GM19438 (cell line): ENCODE measurements around the gene LTBP2.

Source experiments
- ATAC-seq: cut with Tn5 transposase; IDR thresholded peaks from one replicate; pipeline ENCODE4 v1.9.1; 2021; ENCODE audit warnings: low read depth; ENCODE audit not compliant: unreplicated experiment

LTBP2 gene

GRCh38 chr14:74533576-74533975 is 78.5 kb downstream of the LTBP2 start:
- no peak for ATAC-seq

DNA sequence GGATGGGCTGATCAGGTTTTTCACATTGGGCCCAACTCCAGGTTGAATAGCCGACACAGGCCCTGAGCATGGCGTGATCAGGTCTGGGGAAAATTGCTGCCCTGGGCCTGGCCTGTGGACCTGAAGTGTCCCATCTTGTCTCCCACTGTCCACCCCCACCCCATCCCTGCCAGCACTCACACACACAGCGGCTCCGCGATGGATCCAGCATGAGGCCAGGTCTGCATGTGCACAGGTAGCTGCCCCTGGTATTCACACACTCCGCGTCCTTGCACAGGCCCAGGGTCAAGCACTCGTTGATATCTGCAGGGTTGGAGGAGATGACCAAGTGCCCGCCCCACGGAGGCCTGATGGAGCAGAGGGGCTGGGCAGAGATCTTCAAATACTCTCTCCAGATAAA is 79.8 kb downstream of the LTBP2 start:
- ATAC-seq: no peak

- ATAC-seq: no peak
Measured at GRCh38 chr14:74531467-74531866, 80.6 kb downstream of the LTBP2 start.

- ATAC-seq: no peak
Measured at GRCh38 chr14:74531006-74531405, 81.0 kb downstream of the LTBP2 start.

GRCh38 chr14:74528886-74529285 is 83.2 kb downstream of the LTBP2 start:
- ATAC-seq: no peak

DNA sequence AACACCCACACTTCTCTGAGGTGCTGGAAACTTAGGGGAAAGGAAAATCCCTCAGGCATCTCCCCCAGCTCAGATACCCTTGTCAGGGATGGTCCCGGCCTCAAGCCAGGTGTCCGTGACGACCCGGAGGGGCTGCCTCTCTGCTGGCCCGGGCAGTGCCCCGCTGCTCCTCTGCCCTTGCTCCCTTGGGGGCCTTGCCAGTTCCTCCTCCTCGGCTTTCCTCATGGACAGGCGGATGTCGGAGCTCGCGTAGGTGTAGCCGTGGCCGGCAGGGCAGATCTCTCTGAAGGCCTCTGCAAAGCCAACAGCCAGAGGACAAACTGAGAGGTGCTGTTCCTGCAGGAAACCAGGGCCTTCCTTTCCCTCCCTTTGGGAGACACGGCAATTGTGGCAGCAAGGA is 83.6 kb downstream of the LTBP2 start:
- no peak for ATAC-seq

- ATAC-seq: no peak
Measured at GRCh38 chr14:74527736-74528280, 84.2 kb downstream of the LTBP2 start.

DNA sequence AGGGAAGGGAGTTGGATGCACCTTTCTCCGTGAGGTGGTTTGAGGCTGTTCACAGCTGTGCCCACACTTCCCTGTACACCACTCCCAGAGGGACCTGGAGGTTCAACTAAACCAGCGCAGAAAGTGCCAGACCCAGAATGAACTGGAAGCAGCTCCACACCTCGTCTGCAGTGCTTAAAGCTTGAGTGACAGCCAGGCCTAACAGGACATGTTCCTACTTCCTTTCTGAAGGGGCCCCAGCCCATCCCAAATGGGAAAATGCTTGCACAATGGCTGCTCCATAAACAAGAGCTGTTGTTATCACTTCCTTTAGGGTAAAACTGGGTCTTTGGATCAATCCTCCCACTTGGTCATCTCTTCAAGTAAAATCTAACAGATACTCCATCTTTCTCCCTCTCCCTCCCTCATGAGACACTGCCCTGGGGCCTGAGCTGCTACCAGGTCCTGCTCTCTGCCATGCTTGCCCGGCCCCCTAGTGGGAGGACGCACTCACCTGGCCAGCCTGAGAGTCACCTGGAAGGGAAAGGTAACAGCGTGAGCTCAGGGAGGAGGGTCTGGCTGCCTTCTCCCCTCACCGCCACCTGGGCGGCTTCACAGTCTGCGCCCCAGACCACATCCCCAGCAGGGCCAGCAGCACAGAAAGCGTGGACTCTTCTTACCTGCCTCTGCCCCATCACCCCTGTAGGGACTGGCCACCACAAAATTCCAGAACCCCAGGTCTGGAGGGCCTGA is 85.0 kb downstream of the LTBP2 start:
- no peak for ATAC-seq

DNA sequence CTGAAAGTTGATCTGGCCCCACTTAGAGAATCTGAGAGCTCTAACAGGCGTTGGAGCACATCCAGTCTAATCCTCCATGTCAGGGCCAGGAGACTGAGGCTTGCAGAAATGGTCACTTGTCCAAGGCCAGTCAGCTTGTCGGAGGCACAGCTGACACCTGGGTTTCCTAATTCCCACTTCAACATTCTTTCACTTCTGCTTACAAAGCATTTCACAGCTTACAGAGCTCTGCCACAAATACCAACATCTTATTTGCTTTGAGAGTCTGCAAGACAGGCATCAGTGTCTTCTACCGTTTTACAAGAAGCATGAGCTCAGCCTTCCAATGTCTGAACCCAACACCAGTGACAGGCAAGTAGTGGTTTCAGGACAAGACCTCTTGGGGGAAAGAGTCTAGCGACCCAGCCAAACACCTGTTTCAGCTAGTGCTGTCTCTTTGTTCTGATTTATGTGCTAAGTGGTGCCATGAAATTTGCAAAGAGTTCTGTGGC is 86.6 kb downstream of the LTBP2 start:
- no peak for ATAC-seq

DNA sequence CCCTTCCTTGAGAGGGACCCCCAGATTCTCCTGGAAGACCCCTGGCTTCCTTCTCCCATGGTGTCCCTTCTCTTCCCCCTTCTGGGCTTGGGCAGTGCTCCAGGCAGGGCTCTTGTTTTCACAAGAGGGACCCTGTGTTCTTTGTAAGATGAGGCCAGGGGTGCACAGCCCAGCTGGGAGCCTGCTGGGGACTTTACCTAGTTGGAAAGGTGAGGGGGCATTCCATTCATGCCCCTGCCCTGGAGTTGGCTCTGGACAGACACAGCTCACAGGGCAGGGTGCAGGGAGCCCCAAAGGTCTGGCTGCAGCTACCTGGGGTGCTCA is 87.3 kb downstream of the LTBP2 start:
- no peak for ATAC-seq

- ATAC-seq: no peak
Measured at GRCh38 chr14:74524076-74524811, 87.8 kb downstream of the LTBP2 start.

GRCh38 chr14:74522740-74523139 is 89.3 kb downstream of the LTBP2 start:
- ATAC-seq: no peak

DNA sequence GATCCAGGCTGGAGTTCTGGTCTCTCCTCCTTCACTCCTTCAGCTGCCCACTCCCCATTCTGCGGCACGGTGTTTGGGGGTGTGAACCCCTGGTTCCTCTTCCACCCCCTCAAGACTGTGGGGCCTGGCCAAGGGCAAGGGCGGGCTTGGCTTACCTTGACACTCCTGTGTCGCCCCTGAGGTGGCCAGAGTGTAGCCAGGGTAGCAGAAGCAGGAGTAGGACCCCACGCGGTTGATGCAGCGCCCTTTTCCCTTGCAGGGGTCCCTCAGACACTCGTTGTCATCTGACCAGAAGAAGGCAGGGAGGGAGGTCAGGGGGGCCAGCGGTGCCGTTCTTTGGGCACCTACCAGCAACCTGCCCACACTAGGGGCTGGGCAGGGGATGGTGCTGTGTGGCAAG is 90.3 kb downstream of the LTBP2 start:
- ATAC-seq: no peak

DNA sequence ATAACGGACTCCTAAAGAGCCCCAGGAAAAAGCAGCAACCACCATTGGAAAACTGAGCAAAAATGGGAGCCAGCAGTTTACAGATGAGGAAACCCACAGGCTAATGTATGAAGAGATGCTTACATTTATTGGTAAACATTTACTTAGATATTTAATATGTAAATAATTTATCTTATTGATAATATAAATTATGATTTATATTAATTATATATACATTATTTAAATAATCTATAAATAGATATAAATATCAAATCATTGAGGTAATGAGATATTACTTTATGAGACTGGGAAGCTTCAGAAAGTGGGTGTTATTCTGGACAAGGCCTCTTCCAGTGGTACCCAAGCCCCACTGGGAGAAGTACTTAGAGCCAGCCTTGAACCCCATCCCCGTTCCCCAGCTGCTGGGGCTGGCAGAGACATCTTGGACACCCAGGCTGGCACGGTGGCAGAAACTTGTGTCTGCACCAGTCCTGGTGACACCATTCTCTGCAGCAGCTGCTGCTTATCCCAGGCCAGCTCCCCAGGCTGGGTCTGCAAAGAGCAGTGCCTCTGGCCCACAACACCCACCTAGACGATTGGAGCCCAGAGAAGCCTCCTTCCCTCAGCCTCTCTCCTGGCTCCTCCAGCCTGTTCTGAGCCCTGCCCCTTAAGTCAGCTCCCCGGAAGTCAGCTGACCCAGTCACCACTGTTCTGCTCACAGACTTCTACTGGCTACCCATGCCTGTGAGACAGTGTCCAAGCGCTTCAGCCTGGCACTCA is 92.5 kb downstream of the LTBP2 start:
- ATAC-seq: no peak

DNA sequence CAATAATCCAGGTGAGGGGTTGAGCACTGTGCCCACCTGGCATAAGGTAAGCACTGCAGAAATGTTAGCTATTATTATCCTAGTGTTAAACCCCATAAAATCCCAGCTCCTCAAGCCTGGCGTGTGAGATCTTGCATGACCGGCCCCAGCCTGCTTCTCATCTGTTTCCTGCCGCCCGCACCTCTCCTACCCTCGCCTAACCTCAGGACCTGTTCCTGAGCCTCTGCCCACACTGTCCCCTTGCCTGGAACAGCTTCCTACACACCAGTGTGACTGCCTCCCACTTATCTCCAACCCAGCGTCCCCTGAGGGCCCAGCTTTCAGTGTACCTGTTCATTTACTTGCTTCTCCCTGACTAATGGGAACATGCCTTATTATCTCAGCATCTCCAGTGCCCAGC is 93.8 kb downstream of the LTBP2 start:
- no peak for ATAC-seq

- no peak for ATAC-seq
Measured at GRCh38 chr14:74517731-74518130, 94.3 kb downstream of the LTBP2 start.

DNA sequence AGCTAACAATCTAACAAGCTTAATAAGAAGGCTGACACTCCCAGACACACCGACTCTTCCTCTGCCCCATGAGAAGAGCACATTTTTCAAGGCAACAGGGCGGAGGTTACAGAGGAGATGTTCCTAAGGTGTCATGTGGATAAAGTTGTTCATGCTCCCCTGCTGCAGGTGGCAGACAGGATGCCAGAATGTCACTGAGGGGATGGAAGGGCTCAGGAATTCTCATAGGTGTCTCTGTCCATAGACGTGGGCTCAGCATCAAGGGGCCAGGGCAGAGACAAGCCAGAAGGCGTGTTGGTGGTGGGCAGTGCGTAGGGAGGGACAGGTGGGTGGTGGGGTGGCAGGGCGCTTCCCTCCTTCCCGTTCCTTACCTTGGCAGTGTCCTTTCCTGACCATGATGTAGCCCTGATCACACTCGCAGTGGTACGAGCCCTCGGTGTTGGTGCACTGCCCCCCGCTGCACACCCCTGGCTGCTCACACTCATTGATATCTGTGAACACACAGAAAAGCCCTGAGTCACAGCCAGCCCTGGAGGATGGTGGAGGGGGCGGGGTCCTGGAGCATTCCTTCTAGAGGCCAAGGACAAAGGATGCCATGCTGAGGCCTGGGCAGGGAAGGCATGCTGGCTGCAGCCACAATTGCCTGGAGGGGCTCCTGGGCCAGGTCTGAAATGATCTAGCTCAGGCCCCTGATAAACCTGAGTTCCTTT is 95.4 kb downstream of the LTBP2 start:
- no peak for ATAC-seq

- no peak for ATAC-seq
Measured at GRCh38 chr14:74515891-74516412, 96.1 kb downstream of the LTBP2 start.

DNA sequence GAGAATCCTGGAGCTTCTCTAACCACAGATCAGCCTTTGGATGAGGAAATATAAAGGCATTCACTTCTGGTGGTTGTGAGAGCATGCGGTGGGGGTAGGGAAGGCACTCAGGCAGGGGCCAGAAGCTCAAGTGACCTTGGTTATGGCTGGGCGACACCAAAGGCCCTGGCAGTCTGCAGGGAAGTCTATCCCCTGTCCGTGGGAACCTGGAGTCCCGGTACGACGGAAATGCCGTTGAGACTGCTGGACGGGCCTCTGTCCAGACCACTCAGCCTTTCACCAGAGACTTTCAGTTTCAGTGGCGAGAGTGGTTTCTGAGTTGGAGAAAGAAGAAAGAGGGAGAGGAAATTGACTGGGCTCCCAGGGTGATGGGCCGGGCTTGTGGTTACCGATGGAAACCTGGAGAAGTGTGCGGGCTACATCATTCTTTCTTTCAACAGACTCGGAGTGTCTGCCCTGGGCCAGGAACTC is 97.5 kb downstream of the LTBP2 start:
- ATAC-seq: no peak
